Measurements from ENCODE around the gene RPS19BP1.
A peak's percentile ranks its signal among the peaks of the same experiment; 100 is the strongest.

RPS19BP1 gene

DNA sequence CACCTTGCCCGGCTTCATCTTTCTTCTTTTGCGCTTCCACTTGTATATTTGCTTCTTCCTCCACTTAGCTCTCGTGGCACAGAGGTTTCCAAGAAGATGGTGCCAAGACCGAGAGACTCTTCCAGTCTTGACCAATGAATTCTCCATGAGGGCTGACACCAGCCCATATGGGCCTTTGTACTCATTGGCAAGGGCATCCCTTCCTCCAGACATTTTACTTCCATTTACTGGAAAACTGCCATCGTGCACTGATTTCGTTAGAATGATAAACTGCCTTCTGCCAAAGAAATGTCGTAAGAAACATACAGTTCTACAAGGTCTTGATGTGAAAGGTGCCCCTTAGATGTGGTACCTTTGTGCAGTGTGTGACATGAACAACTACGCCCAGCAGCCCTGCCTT lies 35.1 kb downstream of the RPS19BP1 start:
- no peak for DNase-seq (ENCODE audit: extremely low spot score)
- POLR2A ChIA-PET, result interaction anchor here (1.4 kb wide), 1 partner anchor 25 kb away, joined by 7 read pairs; no protein-coding TSS in a partner anchor
- CTCF ChIA-PET, result interaction anchor here (1.5 to 11.5 kb wide), 5 partner anchors 8 to 36 kb away, joined by 6 to 166 read pairs (median 17); partner anchors contain the start of gene RPS19BP1
- TF ChIP-seq, protein P1, sequence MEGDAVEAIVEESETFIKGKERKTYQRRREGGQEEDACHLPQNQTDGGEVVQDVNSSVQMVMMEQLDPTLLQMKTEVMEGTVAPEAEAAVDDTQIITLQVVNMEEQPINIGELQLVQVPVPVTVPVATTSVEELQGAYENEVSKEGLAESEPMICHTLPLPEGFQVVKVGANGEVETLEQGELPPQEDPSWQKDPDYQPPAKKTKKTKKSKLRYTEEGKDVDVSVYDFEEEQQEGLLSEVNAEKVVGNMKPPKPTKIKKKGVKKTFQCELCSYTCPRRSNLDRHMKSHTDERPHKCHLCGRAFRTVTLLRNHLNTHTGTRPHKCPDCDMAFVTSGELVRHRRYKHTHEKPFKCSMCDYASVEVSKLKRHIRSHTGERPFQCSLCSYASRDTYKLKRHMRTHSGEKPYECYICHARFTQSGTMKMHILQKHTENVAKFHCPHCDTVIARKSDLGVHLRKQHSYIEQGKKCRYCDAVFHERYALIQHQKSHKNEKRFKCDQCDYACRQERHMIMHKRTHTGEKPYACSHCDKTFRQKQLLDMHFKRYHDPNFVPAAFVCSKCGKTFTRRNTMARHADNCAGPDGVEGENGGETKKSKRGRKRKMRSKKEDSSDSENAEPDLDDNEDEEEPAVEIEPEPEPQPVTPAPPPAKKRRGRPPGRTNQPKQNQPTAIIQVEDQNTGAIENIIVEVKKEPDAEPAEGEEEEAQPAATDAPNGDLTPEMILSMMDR (IDR thresholded peaks at IDR 0.05; ENCODE audit: control extremely low read depth, extremely low read depth, low read depth, missing control alignments), result no peak

DNA sequence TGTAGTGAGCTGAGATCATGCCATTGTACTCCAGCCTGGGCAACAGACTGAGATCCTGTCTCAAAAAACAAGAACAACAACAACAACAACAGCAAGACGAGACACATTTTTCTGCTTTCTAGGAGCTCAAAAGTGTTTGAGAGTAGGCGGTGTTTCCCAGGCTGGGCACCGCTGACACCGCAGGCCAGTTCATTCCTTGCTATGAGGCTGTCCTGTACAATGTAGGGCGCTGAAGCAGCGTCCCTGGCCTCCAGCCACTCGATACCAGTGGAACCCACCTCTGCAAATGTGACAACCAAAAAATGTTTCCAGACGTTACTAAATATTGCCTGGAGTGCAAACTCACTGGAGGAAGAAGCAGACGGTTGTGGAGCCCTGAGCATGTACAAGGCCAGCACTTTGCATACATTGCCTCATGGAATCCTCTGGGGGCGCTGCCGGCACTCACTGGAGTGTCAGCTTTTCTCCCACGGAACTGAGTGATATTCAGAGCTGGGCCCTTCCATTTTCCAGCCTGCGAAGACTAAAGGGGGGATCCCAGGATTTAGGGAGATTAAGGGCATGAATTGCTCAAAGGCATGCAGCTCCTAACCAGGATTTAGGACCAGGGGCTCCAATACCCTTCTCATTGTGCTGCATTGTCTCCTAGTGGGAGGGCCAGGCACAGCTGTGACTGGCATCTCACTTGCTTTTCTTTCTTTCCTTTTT lies 36.3 kb downstream of the RPS19BP1 start:
- peak; percentile 59 for DNase-seq (ENCODE audit: extremely low spot score)
- TF ChIP-seq, protein P1 (IDR thresholded peaks at IDR 0.05; ENCODE audit: control extremely low read depth, extremely low read depth, low read depth, missing control alignments), result peak; percentile 71
- POLR2A ChIA-PET, result interaction anchor here (0.7 to 1.4 kb wide), 5 partner anchors 21 to 187 kb away, joined by 3 to 7 read pairs (median 3); partner anchors contain the start of gene ATF4
- CTCF ChIA-PET, result interaction anchor here (0.7 to 11.5 kb wide), 31 partner anchors 9 to 544 kb away, joined by 3 to 166 read pairs (median 5); partner anchors contain the start of genes ATF4, RPL3 and RPS19BP1

DNA sequence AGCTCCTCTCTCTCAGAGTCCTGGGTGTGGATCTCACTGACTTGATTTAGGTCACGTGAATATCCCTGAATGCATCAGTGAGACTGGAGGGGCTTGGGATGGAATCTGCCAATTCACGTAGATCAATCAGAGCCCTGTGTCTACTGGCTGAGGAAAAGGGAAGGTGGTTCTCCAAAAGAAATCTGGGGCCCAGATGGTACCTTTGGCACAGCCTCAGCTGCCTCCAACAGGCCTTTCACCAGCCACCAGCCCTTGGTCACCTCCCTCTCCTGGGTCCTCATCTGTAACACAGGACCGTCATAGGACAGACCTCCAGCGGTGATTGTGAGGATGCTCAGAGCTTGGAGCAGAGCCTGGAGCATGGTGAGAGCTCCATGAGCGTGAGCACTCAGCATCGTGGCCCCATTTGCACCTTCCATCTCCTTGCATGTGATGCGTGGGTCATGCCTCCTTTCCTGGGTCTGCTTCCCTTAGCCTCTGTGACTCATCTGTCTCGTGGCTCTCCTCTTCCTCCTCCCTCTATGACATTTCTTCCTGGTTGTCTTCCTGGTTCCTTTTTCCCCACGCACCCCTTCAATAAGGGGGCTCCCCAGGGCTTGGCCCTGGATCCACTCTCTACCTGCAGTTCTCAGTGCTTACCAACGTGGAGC lies 38.0 kb downstream of the RPS19BP1 start:
- DNase-seq (ENCODE audit: extremely low spot score), result no peak
- ChIA-PET POLR2A (interaction anchor here (1.4 kb wide), 1 partner anchor 28 kb away, joined by 4 read pairs; no protein-coding TSS in a partner anchor), CTCF (interaction anchor here (0.8 to 11.5 kb wide), 16 partner anchors 7 to 542 kb away, joined by 3 to 166 read pairs (median 6); partner anchors contain the start of genes ATF4 and MIEF1)
- TF ChIP-seq, protein P1 (IDR thresholded peaks at IDR 0.05; ENCODE audit: control extremely low read depth, extremely low read depth, low read depth, missing control alignments), result no peak

DNA sequence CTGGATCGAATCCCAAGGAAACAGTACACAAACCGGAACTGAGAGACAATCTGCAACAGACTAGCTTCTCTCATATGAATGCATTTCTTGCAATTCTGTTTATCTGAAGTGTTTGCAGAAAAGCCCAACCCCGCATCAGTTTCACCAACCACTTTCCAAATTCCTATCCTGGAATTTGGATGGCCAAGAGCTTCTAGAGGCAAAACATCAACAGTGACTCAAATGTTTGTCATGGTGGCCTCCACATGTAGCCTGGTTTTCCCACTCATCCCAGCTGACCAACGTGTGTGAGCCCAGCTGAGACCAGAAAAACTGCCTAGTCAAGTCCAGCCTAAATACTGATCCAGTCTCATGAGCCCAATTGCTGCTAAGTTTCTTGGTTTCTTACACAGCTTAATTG lies 38.8 kb downstream of the RPS19BP1 start:
- no peak for DNase-seq (ENCODE audit: extremely low spot score)
- TF ChIP-seq, protein P1 (IDR thresholded peaks at IDR 0.05; ENCODE audit: control extremely low read depth, extremely low read depth, low read depth, missing control alignments), result no peak
- POLR2A ChIA-PET, result interaction anchor here (1.4 kb wide), 1 partner anchor 29 kb away, joined by 4 read pairs; no protein-coding TSS in a partner anchor
- CTCF ChIA-PET, result interaction anchor here (0.8 to 11.5 kb wide), 20 partner anchors 8 to 546 kb away, joined by 3 to 166 read pairs (median 6); partner anchors contain the start of genes ATF4 and MIEF1

DNA sequence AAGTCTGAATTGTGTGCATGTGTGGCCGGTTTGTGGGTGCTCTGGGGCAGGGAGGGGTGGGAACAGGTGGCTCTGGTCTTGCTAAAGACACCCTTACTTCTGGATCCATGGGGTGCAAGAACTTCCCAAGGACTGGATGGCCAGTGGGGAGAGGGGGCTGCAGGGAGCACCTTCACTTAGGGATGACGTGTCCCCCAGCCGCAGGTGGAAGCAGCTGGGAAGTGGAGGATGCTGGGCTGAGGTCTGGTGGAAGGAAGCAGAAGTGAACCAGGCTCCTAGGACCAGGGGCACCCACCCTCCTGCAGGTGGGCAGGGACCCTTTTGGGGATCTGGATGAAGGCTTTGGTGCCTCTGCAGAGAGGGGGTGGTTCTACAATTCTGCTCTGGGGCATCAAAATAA lies 40.4 kb downstream of the RPS19BP1 start:
- ChIA-PET POLR2A (interaction anchor here (0.6 kb wide), 1 partner anchor 30 kb away, joined by 3 read pairs; no protein-coding TSS in a partner anchor), CTCF (interaction anchor here (2.2 to 11.5 kb wide), 5 partner anchors 15 to 44 kb away, joined by 4 to 166 read pairs (median 46); no protein-coding TSS in a partner anchor)
- TF ChIP-seq, protein P1 (IDR thresholded peaks at IDR 0.05; ENCODE audit: control extremely low read depth, extremely low read depth, low read depth, missing control alignments), result no peak
- no peak for DNase-seq (ENCODE audit: extremely low spot score)

DNA sequence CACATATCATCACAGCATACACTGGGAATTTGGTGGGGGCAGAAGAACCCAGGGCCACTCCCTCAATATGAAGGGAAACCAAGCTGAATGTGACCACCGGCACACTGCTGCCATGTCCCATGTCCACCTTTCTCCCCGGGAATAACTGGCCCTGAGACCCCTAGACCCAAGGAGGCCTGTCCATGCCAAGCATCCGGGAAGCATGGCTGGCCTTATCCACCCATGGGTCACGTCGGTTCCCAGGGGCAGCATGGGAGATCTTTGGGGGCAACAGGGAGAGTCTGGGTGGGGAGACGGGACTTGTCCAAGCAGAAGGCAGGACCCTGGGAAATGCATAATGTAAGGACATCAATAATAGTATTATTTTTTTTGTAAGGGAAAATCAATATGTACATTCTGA lies 40.9 kb downstream of the RPS19BP1 start:
- TF ChIP-seq, protein P1 (IDR thresholded peaks at IDR 0.05; ENCODE audit: control extremely low read depth, extremely low read depth, low read depth, missing control alignments), result no peak
- CTCF ChIA-PET, result interaction anchor here (2.4 to 11.5 kb wide), 4 partner anchors 14 to 44 kb away, joined by 4 to 166 read pairs (median 80); no protein-coding TSS in a partner anchor
- DNase-seq (ENCODE audit: extremely low spot score), result no peak
- POLR2A ChIA-PET, result interaction anchor here (0.6 kb wide), 1 partner anchor 31 kb away, joined by 3 read pairs; no protein-coding TSS in a partner anchor

Data from GM10248 (cell line).